Caco-2 (cell line): ENCODE results near the gene LCMT1. TPM values are rescaled to one million over a fixed set of nuclear protein-coding genes. Genes with fewer than 3 reads are reported as not detected.
"Not testable (repeated sequence)": the region's sequence is repeated elsewhere in the genome, so short reads cannot be mapped to it uniquely, and the experiment has no call there.

Experiments
- BruUV-seq: library from RNA; stranded (reverse); fragments of 400-500 nt; replicated peaks from 2 replicates; lab custom pipeline; 2021; lab: Mats Ljungman, UMichigan
- CTCF ChIA-PET: fragments of 300-600 bp; sonication (Branson Sonifier 250); formaldehyde crosslinking; loops from one replicate; lab custom pipeline; 2022; ENCODE audit warnings: antibody characterized with exemption; lab: Charles Lee
- POLR2A ChIA-PET: fragments of 300-600 bp; sonication (Branson Sonifier 250); formaldehyde crosslinking; loops from one replicate; lab custom pipeline; 2022; ENCODE audit warnings: antibody characterized with exemption; lab: Charles Lee
- DNase-seq, 2 experiments: peaks; one replicate each; pipeline versions ENCODE4 v3.0.0 to v3.0.0-alpha.2; 2020 to 2022
- H3K27me3 ChIP-seq: replicated peaks from 2 replicates; pipeline ENCODE4 v1.6.0; 2011; ENCODE audit warnings: low read length; ENCODE audit not compliant: control insufficient read depth, insufficient read depth
- H3K36me3 ChIP-seq: 2 replicates; pipeline ENCODE4 v1.5.1; 2011; ENCODE audit warnings: low read length; ENCODE audit not compliant: control insufficient read depth, insufficient read depth
- H3K4me1 ChIP-seq: fragments of 250-450 bp; sonication (Bioruptor Pico); 2 replicates; pipeline ENCODE4 v1.5.1; 2020; ENCODE audit warnings: mild to moderate bottlenecking
- H3K4me3 ChIP-seq: 2 replicates; pipeline ENCODE4 v1.5.1; 2011; ENCODE audit warnings: low read depth, mild to moderate bottlenecking, control low read depth, low read length
- H3K9me3 ChIP-seq: fragments of 250-450 bp; sonication (Bioruptor Pico); 2 replicates; pipeline ENCODE4 v1.5.1; 2020; ENCODE audit warnings: mild to moderate bottlenecking, moderate library complexity
- H3K27ac Mint-ChIP-seq: one replicate; pipeline ENCODE4 v1.8.0; 2022; ENCODE audit warnings: mixed read lengths; ENCODE audit not compliant: unreplicated experiment
- H3K27me3 Mint-ChIP-seq: one replicate; pipeline ENCODE4 v1.8.0; 2022; ENCODE audit warnings: mixed read lengths; ENCODE audit not compliant: insufficient read depth, unreplicated experiment
- H3K36me3 Mint-ChIP-seq: one replicate; pipeline ENCODE4 v1.8.0; 2022; ENCODE audit warnings: mild to moderate bottlenecking, mixed read lengths; ENCODE audit not compliant: insufficient read depth, unreplicated experiment
- H3K4me1 Mint-ChIP-seq: one replicate; pipeline ENCODE4 v1.8.0; 2022; ENCODE audit warnings: low read depth, mixed read lengths; ENCODE audit not compliant: unreplicated experiment
- H3K4me3 Mint-ChIP-seq: one replicate; pipeline ENCODE4 v1.8.0; 2022; ENCODE audit warnings: mild to moderate bottlenecking, moderate library complexity, mixed read lengths; ENCODE audit not compliant: unreplicated experiment
- H3K9me3 Mint-ChIP-seq: one replicate; pipeline ENCODE4 v1.8.0; 2022; ENCODE audit warnings: mixed read lengths; ENCODE audit not compliant: unreplicated experiment
- intact Hi-C: fragments of 100-400 bp; cut with micrococcal nuclease; formaldehyde crosslinking; loops from one replicate; pipeline ENCODE4 v1.10.0; 2022; ENCODE audit not compliant: unreplicated experiment
- total RNA-seq: library from RNA; stranded (reverse); gene quantifications from 2 replicates; pipeline ENCODE4 v1.2.3, GENCODE V29; 2022
- TF ChIP-seq, protein P1 (sequence below), 2 experiments: fragments of 200-600 bp in 1 of 2; IDR thresholded peaks; 1 replicate in 1 of 2; 2 replicates in 1 of 2; pipeline versions ENCODE4 v1.5.1 to v1.8.0; 2011 to 2022; ENCODE audit warnings: antibody characterized with exemption in 1 of 2, control low read depth in 1 of 2, inconsistent platforms in 1 of 2, low read depth in 1 of 2, low read length in 1 of 2, mild to moderate bottlenecking in 1 of 2, moderate library complexity in 1 of 2; ENCODE audit not compliant: insufficient read depth in 1 of 2, severe bottlenecking in 1 of 2, unreplicated experiment in 1 of 2

LCMT1 gene
- total RNA-seq, 1 experiment from 2014 or later, result 53.9 TPM

DNA sequence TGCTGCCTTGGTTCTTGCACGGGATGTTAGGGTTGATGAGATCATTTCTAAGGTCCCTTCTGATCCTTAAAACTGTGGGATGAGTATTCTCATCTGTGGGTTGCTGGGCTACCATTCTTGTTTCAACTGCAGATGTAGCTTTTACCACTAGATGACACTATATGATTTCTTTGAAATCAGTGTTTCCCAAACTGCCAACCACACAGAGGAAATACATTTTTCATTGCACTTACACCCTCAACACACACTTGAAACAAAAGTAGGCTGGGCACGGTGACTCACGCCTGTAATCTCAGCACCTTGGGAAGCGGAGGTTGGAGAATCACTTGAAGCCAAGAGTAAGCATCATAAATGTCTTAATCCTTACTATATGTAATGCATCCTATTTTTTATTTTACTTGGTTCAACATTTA, 15.3 kb downstream of the LCMT1 start:
- H3K4me1 Mint-ChIP-seq, result peaks cover 11% of the 10 kb centered on the region
- H3K9me3 ChIP-seq, result no peaks in the 10 kb centered on the region
- DNase-seq, result no peak
- intact Hi-C loops, result loop anchor here (1.0 kb wide), 1 partner anchor 98 kb away; no protein-coding TSS in a partner anchor
- H3K4me3 ChIP-seq, result no peak overlapping the region
- no peaks in the 10 kb centered on the region for H3K27me3 ChIP-seq
- peaks cover 3% of the 10 kb centered on the region; the same call in 1 of the 2 replicates for H3K4me1 ChIP-seq
- H3K27me3 Mint-ChIP-seq, result no peaks in the 10 kb centered on the region
- no peaks in the 10 kb centered on the region for H3K9me3 Mint-ChIP-seq
- TF ChIP-seq, protein P1, sequence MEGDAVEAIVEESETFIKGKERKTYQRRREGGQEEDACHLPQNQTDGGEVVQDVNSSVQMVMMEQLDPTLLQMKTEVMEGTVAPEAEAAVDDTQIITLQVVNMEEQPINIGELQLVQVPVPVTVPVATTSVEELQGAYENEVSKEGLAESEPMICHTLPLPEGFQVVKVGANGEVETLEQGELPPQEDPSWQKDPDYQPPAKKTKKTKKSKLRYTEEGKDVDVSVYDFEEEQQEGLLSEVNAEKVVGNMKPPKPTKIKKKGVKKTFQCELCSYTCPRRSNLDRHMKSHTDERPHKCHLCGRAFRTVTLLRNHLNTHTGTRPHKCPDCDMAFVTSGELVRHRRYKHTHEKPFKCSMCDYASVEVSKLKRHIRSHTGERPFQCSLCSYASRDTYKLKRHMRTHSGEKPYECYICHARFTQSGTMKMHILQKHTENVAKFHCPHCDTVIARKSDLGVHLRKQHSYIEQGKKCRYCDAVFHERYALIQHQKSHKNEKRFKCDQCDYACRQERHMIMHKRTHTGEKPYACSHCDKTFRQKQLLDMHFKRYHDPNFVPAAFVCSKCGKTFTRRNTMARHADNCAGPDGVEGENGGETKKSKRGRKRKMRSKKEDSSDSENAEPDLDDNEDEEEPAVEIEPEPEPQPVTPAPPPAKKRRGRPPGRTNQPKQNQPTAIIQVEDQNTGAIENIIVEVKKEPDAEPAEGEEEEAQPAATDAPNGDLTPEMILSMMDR (IDR thresholded peaks at IDR 0.05; ENCODE audit: insufficient read depth in 1 of 2, low read depth in 1 of 2, low read length in 1 of 2, severe bottlenecking in 1 of 2, unreplicated experiment in 1 of 2), result peak; percentile 41 to 73
- BruUV-seq, result no TSS peak
- no peaks in the 10 kb centered on the region for H3K36me3 ChIP-seq
- H3K36me3 Mint-ChIP-seq, result peaks cover 12% of the 10 kb centered on the region
- H3K4me3 Mint-ChIP-seq, result no peak overlapping the region
- POLR2A ChIA-PET, result no interaction called here
- CTCF ChIA-PET, result interaction anchor here (1.0 to 1.6 kb wide), 3 partner anchors 9 to 99 kb away, joined by 3 to 19 read pairs (median 5); partner anchors contain the start of gene LCMT1
- no peak overlapping the region for H3K27ac Mint-ChIP-seq

DNA sequence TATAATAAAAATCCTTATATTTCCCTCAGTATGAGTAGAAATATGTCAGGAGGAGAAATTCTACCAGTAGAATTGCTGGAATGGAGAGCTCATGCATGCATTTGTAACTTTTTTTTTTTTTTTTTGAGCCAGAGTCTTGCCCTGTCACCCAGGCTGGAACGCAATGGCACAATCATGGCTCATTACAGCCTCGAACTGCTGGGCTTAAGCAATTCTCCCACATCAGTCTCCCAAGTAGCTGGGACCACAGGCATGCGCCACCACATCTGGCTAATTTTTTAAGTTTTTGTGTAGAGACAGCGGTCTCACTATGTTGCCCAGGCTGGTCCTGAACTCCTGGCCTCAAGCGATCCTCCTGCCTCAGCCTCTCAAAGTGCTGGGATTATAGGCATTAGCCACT, 21.2 kb downstream of the LCMT1 start:
- H3K36me3 Mint-ChIP-seq, result peaks cover 40% of the 10 kb centered on the region
- H3K9me3 ChIP-seq, H3K4me1 Mint-ChIP-seq, H3K27me3 ChIP-seq, DNase-seq, H3K36me3 ChIP-seq, BruUV-seq, H3K4me3 ChIP-seq, H3K27me3 Mint-ChIP-seq, H3K4me3 Mint-ChIP-seq, CTCF ChIA-PET, H3K27ac Mint-ChIP-seq, H3K4me1 ChIP-seq, intact Hi-C loops, H3K9me3 Mint-ChIP-seq: not testable (repeated sequence)
- POLR2A ChIA-PET, result interaction anchor here (0.7 kb wide), 1 partner anchor 265 kb away, joined by 3 read pairs; no protein-coding TSS in a partner anchor

DNA sequence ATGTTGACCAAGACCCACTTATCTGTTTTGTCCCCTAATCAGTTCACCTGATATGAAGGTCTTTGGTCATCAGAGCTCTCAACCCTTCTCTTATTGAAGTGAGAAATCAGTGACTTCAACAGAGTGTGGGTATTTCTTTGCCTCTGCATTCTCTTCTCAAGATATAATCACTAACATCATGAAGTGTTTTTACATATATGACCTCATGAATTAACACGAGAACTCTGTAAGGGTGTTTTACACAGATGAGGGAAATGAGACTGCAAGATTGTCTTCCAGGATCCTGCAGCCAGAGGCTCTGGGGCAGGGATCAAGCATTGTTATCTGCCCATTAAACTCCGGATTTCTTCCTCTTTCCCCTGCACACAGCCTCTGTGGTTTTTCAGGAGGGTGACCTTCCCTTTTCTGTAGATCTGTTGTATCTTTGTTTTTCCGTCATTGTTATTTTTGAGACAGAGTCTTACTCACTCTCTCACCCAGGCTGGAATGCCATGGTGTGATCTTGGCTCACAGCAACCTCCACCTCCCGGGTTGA, 22.7 kb downstream of the LCMT1 start:
- Histone ChIP-seq H3K9me3 (no peaks in the 10 kb centered on the region), H3K4me3 (no peak overlapping the region), H3K4me1 (no peaks in the 10 kb centered on the region), H3K27me3 (no peaks in the 10 kb centered on the region), H3K36me3 (peaks cover 3% of the 10 kb centered on the region; the same call in 1 of the 2 replicates)
- no peaks in the 10 kb centered on the region for H3K27me3 Mint-ChIP-seq
- no peak overlapping the region for H3K4me3 Mint-ChIP-seq
- no peak overlapping the region for H3K27ac Mint-ChIP-seq
- H3K4me1 Mint-ChIP-seq, result no peaks in the 10 kb centered on the region
- CTCF ChIA-PET, result no interaction called here
- TF ChIP-seq, protein P1 (IDR thresholded peaks at IDR 0.05; ENCODE audit: insufficient read depth in 1 of 2, low read depth in 1 of 2, low read length in 1 of 2, severe bottlenecking in 1 of 2, unreplicated experiment in 1 of 2), result no peak
- no peaks in the 10 kb centered on the region for H3K9me3 Mint-ChIP-seq
- H3K36me3 Mint-ChIP-seq, result peaks cover 46% of the 10 kb centered on the region
- intact Hi-C loops, result no loop called here
- DNase-seq, result no peak
- POLR2A ChIA-PET, result no interaction called here
- no TSS peak for BruUV-seq
